ENCODE measurements around the gene KCNK3. TPM values are rescaled to one million over a fixed set of nuclear protein-coding genes. Genes with fewer than 3 reads are reported as not detected.

Gene KCNK3
- total and polyA plus RNA-seq, 2 donors (not counting 1 experiment from before 2014, with no cell fraction given), result under 0.01 TPM; not detected in 1

GRCh38 chr2:26712486-26713465 is 20.3 kb downstream of the KCNK3 start:
- no peak for TF ChIP-seq EZH2 (IDR thresholded peaks at IDR 0.05; ENCODE audit: low read length, missing control alignments)
- TF ChIP-seq CTCF (conservative IDR thresholded peaks at IDR 0.05 in 1 of 2, IDR thresholded peaks at IDR 0.05 in 1 of 2; ENCODE audit: low read depth in 1 of 2, low read length in 2 of 2), result no peak
- no peak for DNase-seq (ENCODE audit: low read depth in 2 of 2)
- Histone ChIP-seq H3K36me3 (ENCODE audit: control insufficient read depth, insufficient read depth, low read length) (no peaks in the 10 kb centered on the region), H3K9ac (ENCODE audit: insufficient read depth, low read length) (no peak overlapping the region), H3K27me3 (ENCODE audit: control insufficient read depth, insufficient read depth, low read length) (peaks cover 12% of the 10 kb centered on the region), H2AFZ (ENCODE audit: low read length) (no peak overlapping the region), H3K4me3 (replicated peaks in 1 of 4; ENCODE audit: control extremely low read depth in 1 of 4, insufficient read depth in 1 of 4, low read depth in 3 of 4, low read length in 4 of 4) (no peak overlapping the region), H3K79me2 (ENCODE audit: control insufficient read depth, insufficient read depth, low read length) (no peaks in the 10 kb centered on the region), H3K4me1 (ENCODE audit: control insufficient read depth, extremely low read depth, insufficient read depth, low read length) (no peaks in the 10 kb centered on the region), H3K9me3 (ENCODE audit: control insufficient read depth, insufficient read depth, low read depth, low read length) (no peaks in the 10 kb centered on the region), H3K27ac (ENCODE audit: insufficient read depth, low read length) (no peak overlapping the region), H3K4me2 (ENCODE audit: extremely low read depth, insufficient read depth, low read length) (no peak overlapping the region), H4K20me1 (ENCODE audit: control insufficient read depth, extremely low read depth, insufficient read depth, low read length) (no peaks in the 10 kb centered on the region)

GRCh38 chr2:26715528-26716270 is 23.2 kb downstream of the KCNK3 start:
- no peak overlapping the region for H3K4me2 ChIP-seq (ENCODE audit: extremely low read depth, insufficient read depth, low read length)
- H3K9me3 ChIP-seq (ENCODE audit: control insufficient read depth, insufficient read depth, low read depth, low read length), result no peaks in the 10 kb centered on the region
- H3K9ac ChIP-seq (ENCODE audit: insufficient read depth, low read length), result no peak overlapping the region
- no peak overlapping the region for H3K27ac ChIP-seq (ENCODE audit: insufficient read depth, low read length)
- H3K4me1 ChIP-seq (ENCODE audit: control insufficient read depth, extremely low read depth, insufficient read depth, low read length), result peaks cover 3% of the 10 kb centered on the region
- no peak for DNase-seq (ENCODE audit: low read depth in 2 of 2)
- H3K4me3 ChIP-seq (replicated peaks in 1 of 4; ENCODE audit: control extremely low read depth in 1 of 4, insufficient read depth in 1 of 4, low read depth in 3 of 4, low read length in 4 of 4), result no peak overlapping the region
- H3K79me2 ChIP-seq (ENCODE audit: control insufficient read depth, insufficient read depth, low read length), result no peaks in the 10 kb centered on the region
- TF ChIP-seq CTCF (conservative IDR thresholded peaks at IDR 0.05 in 1 of 2, IDR thresholded peaks at IDR 0.05 in 1 of 2; ENCODE audit: low read depth in 1 of 2, low read length in 2 of 2), result no peak
- no peak for TF ChIP-seq EZH2 (IDR thresholded peaks at IDR 0.05; ENCODE audit: low read length, missing control alignments)
- no peaks in the 10 kb centered on the region for H4K20me1 ChIP-seq (ENCODE audit: control insufficient read depth, extremely low read depth, insufficient read depth, low read length)
- H3K27me3 ChIP-seq (ENCODE audit: control insufficient read depth, insufficient read depth, low read length), result peaks cover 9% of the 10 kb centered on the region
- no peaks in the 10 kb centered on the region for H3K36me3 ChIP-seq (ENCODE audit: control insufficient read depth, insufficient read depth, low read length)
- H2AFZ ChIP-seq (ENCODE audit: low read length), result no peak overlapping the region

GRCh38 chr2:26716340-26716739 is 23.8 kb downstream of the KCNK3 start:
- Histone ChIP-seq H3K27ac (ENCODE audit: insufficient read depth, low read length) (no peak overlapping the region), H2AFZ (ENCODE audit: low read length) (no peak overlapping the region), H3K79me2 (ENCODE audit: control insufficient read depth, insufficient read depth, low read length) (no peaks in the 10 kb centered on the region), H3K4me2 (ENCODE audit: extremely low read depth, insufficient read depth, low read length) (no peak overlapping the region), H4K20me1 (ENCODE audit: control insufficient read depth, extremely low read depth, insufficient read depth, low read length) (no peaks in the 10 kb centered on the region), H3K9me3 (ENCODE audit: control insufficient read depth, insufficient read depth, low read depth, low read length) (no peaks in the 10 kb centered on the region), H3K9ac (ENCODE audit: insufficient read depth, low read length) (no peak overlapping the region), H3K4me1 (ENCODE audit: control insufficient read depth, extremely low read depth, insufficient read depth, low read length) (peaks cover 8% of the 10 kb centered on the region), H3K27me3 (ENCODE audit: control insufficient read depth, insufficient read depth, low read length) (peaks cover 4% of the 10 kb centered on the region), H3K36me3 (ENCODE audit: control insufficient read depth, insufficient read depth, low read length) (no peaks in the 10 kb centered on the region), H3K4me3 (replicated peaks in 1 of 4; ENCODE audit: control extremely low read depth in 1 of 4, insufficient read depth in 1 of 4, low read depth in 3 of 4, low read length in 4 of 4) (no peak overlapping the region)
- TF ChIP-seq EZH2 (IDR thresholded peaks at IDR 0.05; ENCODE audit: low read length, missing control alignments) (no peak), CTCF (conservative IDR thresholded peaks at IDR 0.05 in 1 of 2, IDR thresholded peaks at IDR 0.05 in 1 of 2; ENCODE audit: low read depth in 1 of 2, low read length in 2 of 2) (no peak)
- no peak for DNase-seq (ENCODE audit: low read depth in 2 of 2)
